Ishikawa (cell line): ENCODE data around the gene NECAB2.

Experiments
- CEBPB ChIP-seq: IDR thresholded peaks from 2 replicates; pipeline ENCODE4 v1.6.1; 2012
- CREB1 ChIP-seq: IDR thresholded peaks from 2 replicates; pipeline ENCODE4 v1.6.1; 2012; ENCODE audit warnings: low read depth
- EGR1 ChIP-seq: IDR thresholded peaks from 2 replicates; pipeline ENCODE4 v1.6.1; 2012
- EP300 ChIP-seq: IDR thresholded peaks from 2 replicates; pipeline ENCODE4 v1.6.1; 2012; ENCODE audit warnings: borderline replicate concordance
- FOXM1 ChIP-seq: IDR thresholded peaks from 2 replicates; pipeline ENCODE4 v1.6.1; 2012; ENCODE audit warnings: low read depth, borderline replicate concordance
- MAX ChIP-seq: IDR thresholded peaks from 2 replicates; pipeline ENCODE4 v1.6.1; 2012
- NFIC ChIP-seq: IDR thresholded peaks from 2 replicates; pipeline ENCODE4 v1.6.1; 2012
- RAD21 ChIP-seq: IDR thresholded peaks from 2 replicates; pipeline ENCODE4 v1.6.1; 2012; ENCODE audit warnings: low read depth
- REST ChIP-seq: IDR thresholded peaks from 2 replicates; pipeline ENCODE4 v1.6.1; 2012; ENCODE audit warnings: low read depth, mild to moderate bottlenecking
- TAF1 ChIP-seq: IDR thresholded peaks from 2 replicates; pipeline ENCODE4 v1.6.1; 2012; ENCODE audit warnings: low read depth, mild to moderate bottlenecking
- TCF12 ChIP-seq: IDR thresholded peaks from 2 replicates; pipeline ENCODE4 v1.6.1; 2012; ENCODE audit warnings: low read depth
- TEAD4 ChIP-seq: IDR thresholded peaks from 2 replicates; pipeline ENCODE4 v1.6.1; 2012
- USF1 ChIP-seq: IDR thresholded peaks from 2 replicates; pipeline ENCODE4 v1.6.1; 2012
- YY1 ChIP-seq: IDR thresholded peaks from 2 replicates; pipeline ENCODE4 v1.6.1; 2012; ENCODE audit warnings: low read depth
- ZBTB7A ChIP-seq: IDR thresholded peaks from 2 replicates; pipeline ENCODE4 v1.6.1; 2012; ENCODE audit warnings: low read depth

NECAB2 gene

DNA sequence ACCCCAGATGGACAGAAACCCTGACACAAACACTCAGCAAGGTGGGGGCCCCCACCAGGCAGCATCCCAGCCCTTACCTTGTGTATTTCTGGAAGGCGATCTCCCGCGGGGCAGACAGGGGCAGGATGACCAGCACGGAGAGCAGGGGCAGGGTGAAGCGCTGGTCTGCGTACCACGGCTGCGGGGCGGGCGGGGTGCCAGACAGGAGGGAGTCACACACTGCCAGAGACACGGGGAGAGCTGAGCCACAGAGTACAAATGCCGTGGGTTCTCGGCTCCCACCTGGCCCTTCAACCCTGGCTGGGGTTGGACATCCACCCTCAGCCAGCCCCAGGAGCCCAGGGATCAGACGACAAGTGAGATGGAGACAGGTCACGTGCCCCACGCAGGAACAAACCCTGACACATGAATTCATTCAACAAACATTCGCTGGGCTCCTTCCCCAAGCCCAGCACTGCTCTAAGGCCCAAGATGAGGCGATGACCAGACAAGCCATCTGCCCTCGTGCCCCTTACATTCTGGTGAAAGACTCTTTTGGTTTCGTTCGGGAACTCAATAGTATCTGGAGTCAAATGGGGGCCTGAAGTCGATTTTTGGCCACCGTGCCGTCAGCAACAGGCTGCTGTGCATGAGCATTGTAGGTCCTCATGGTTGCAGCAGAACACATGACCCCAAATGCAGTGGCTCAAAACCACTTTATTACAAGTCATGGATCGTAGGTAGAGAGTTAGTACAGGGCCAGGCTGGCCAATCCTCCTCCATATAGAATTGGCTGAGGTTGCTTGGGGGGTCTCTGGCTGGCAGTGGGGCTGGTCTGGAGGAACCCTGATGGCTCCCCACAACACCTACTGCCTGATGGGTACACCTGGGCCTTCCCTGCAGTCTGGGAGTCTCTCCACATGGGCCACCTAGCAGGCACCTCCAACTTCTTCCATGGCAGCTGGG, 65.5 kb downstream of the NECAB2 start:
- no peak for TF ChIP-seq CREB1
- TF ChIP-seq USF1 = peak; percentile 56
- TF ChIP-seq TEAD4 = 0 out of 2 replicates have a peak, but pooled peaks have one; percentile 8
- TF ChIP-seq NFIC = peak; percentile 34; the same call in 1 of the 2 replicates
- no peak for TF ChIP-seq TCF12
- no peak for TF ChIP-seq YY1

GRCh38 chr16:84034516-84034915, 66.5 kb downstream of the NECAB2 start:
- TF ChIP-seq REST (no peak), YY1 (no peak), FOXM1 (no peak), TAF1 (no peak), MAX (no peak), RAD21 (no peak)

- no peak for TF ChIP-seq USF1
- no peak for TF ChIP-seq CEBPB
- no peak for TF ChIP-seq FOXM1
- no peak for TF ChIP-seq TCF12
- no peak for TF ChIP-seq REST
- no peak for TF ChIP-seq EP300
- no peak for TF ChIP-seq TAF1
- TF ChIP-seq EGR1 = no peak
- no peak for TF ChIP-seq ZBTB7A
- no peak for TF ChIP-seq MAX
- TF ChIP-seq YY1 = no peak
- TF ChIP-seq TEAD4 = no peak
- TF ChIP-seq RAD21 = no peak
- TF ChIP-seq CREB1 = no peak
These were observed 68.1 kb downstream of the NECAB2 start for GRCh38 chr16:84036131-84036530.

DNA sequence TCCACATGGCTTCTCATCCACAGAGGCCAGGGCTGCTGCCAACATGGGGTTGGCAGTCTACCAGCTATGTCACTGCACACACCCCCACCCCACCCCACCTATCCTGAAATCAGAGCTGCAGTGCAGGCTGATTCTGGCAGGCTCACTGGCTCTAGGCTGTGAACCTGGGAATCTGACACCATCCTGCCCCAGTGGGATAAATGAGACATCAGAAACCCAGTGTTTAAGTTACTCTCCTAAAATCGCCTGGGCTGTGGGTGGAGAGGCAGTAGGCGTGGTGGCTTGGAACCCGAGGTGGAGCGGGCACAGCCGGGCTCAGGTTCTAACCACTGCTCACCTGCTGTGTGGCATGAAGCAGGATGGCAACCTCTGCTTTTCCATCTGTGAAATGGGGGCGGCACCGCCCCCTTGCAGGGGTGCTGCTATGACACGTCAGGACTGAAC, 69.0 kb downstream of the NECAB2 start:
- TF ChIP-seq RAD21 (no peak), MAX (peak; percentile 69), TCF12 (peak; percentile 94), CEBPB (peak; percentile 14), EP300 (peak; percentile 90), YY1 (no peak; the same call in 1 of the 2 replicates), FOXM1 (peak; percentile 60; the same call in 1 of the 2 replicates), EGR1 (peak; percentile 64; the same call in 1 of the 2 replicates), NFIC (peak; percentile 97)

GRCh38 chr16:84038469-84038868, 70.4 kb downstream of the NECAB2 start:
- TF ChIP-seq EP300 (no peak), FOXM1 (no peak), YY1 (no peak), TEAD4 (no peak), REST (no peak), MAX (no peak), TCF12 (no peak), NFIC (no peak), USF1 (no peak), CEBPB (no peak), CREB1 (no peak), RAD21 (no peak), EGR1 (no peak), ZBTB7A (no peak), TAF1 (no peak)
